Neural progenitor cell (in vitro differentiated cells): ENCODE results near the gene KRT1. TPM values are rescaled to one million over a fixed set of nuclear protein-coding genes. Genes with fewer than 3 reads are reported as not detected.

Experiments
- DNase-seq: peaks from one replicate; pipeline ENCODE4 v3.0.0-alpha.2; 2016; ENCODE audit warnings: low spot score
- H2AFZ ChIP-seq: fragments of 200-600 bp; sonication (generic); replicated peaks from 2 replicates; pipeline ENCODE4 v1.6.1; 2016; ENCODE audit warnings: antibody characterized with exemption
- H3F3A ChIP-seq: fragments of 200-600 bp; sonication (generic); 2 replicates; pipeline ENCODE4 v1.6.1; 2016; ENCODE audit warnings: antibody characterized with exemption, low read depth
- H3K27ac ChIP-seq: fragments of 200-600 bp; sonication (generic); 2 replicates; pipeline ENCODE4 v1.5.1; 2016; ENCODE audit warnings: mild to moderate bottlenecking
- H3K27me3 ChIP-seq: fragments of 200-600 bp; sonication (generic); 2 replicates; pipeline ENCODE4 v1.6.1; 2016; ENCODE audit warnings: mild to moderate bottlenecking, moderate library complexity
- H3K36me3 ChIP-seq: fragments of 200-600 bp; sonication (generic); 2 replicates; pipeline ENCODE4 v1.5.1; 2016
- H3K4me1 ChIP-seq: fragments of 200-600 bp; sonication (generic); 2 replicates; pipeline ENCODE4 v1.6.1; 2016; ENCODE audit warnings: mixed run types
- H3K4me2 ChIP-seq: fragments of 200-600 bp; sonication (generic); 2 replicates; pipeline ENCODE4 v1.6.1; 2016
- H3K4me3 ChIP-seq: fragments of 200-600 bp; sonication (generic); 2 replicates; pipeline ENCODE4 v1.5.1; 2016
- H3K79me2 ChIP-seq: fragments of 200-600 bp; sonication (generic); 2 replicates; pipeline ENCODE4 v1.6.1; 2016; ENCODE audit warnings: low read depth
- H3K9ac ChIP-seq: fragments of 200-600 bp; sonication (generic); 2 replicates; pipeline ENCODE4 v1.6.1; 2016
- H3K9me3 ChIP-seq: fragments of 200-600 bp; sonication (generic); 2 replicates; pipeline ENCODE4 v1.5.1; 2016; ENCODE audit warnings: low read depth
- H4K20me1 ChIP-seq: fragments of 200-600 bp; sonication (generic); 2 replicates; pipeline ENCODE4 v1.6.1; 2016; ENCODE audit warnings: low read depth
- H3K27ac Mint-ChIP-seq: 3 replicates; pipeline ENCODE4 v1.8.0; 2021; ENCODE audit warnings: mixed read lengths
- H3K27me3 Mint-ChIP-seq: 2 replicates; pipeline ENCODE4 v1.8.0; 2022; ENCODE audit warnings: low read depth, mild to moderate bottlenecking, inconsistent platforms, moderate library complexity, mixed read lengths; ENCODE audit not compliant: insufficient read depth
- H3K36me3 Mint-ChIP-seq: 3 replicates; pipeline ENCODE4 v1.8.0; 2021; ENCODE audit warnings: mixed read lengths
- H3K4me1 Mint-ChIP-seq: 3 replicates; pipeline ENCODE4 v1.8.0; 2021; ENCODE audit warnings: mixed read lengths
- H3K4me3 Mint-ChIP-seq: 3 replicates; pipeline ENCODE4 v1.8.0; 2021; ENCODE audit warnings: mild to moderate bottlenecking, moderate library complexity, mixed read lengths
- H3K9me3 Mint-ChIP-seq: 3 replicates; pipeline ENCODE4 v1.8.0; 2020; ENCODE audit warnings: mixed read lengths
- CTCF ChIP-seq: fragments of 200-600 bp; sonication (generic); IDR thresholded peaks from 2 replicates; pipeline ENCODE4 v1.5.1; 2017; ENCODE audit warnings: antibody characterized with exemption, mild to moderate bottlenecking
- EZH2 ChIP-seq: fragments of 200-600 bp; sonication (generic); IDR thresholded peaks from 2 replicates; pipeline ENCODE4 v1.6.1; 2017; ENCODE audit warnings: antibody characterized with exemption, mild to moderate bottlenecking, moderate library complexity
- EZH2phosphoT487 ChIP-seq: fragments of 200-600 bp; sonication (generic); IDR thresholded peaks from 2 replicates; pipeline ENCODE4 v1.6.1; 2017; ENCODE audit warnings: antibody characterized with exemption
- total RNA-seq: library from RNA; depleted of rRNA; stranded (reverse); fragments of >200 nt; gene quantifications from 2 replicates; pipeline ENCODE4 v1.2.3, GENCODE V29; 2015; ENCODE audit warnings: low replicate concordance

The KRT1 gene
- total RNA-seq, 1 donor from 2014 or later: not detected

GRCh38 chr12:52673713-52674432 lies 6.3 kb downstream of the KRT1 start:
- Histone ChIP-seq H3K4me2 (no peak overlapping the region), H3K36me3 (no peaks in the 10 kb centered on the region), H3F3A (no peaks in the 10 kb centered on the region), H2AFZ (no peak overlapping the region), H4K20me1 (no peaks in the 10 kb centered on the region), H3K27ac (no peak overlapping the region), H3K27me3 (peaks cover 19% of the 10 kb centered on the region), H3K4me1 (no peaks in the 10 kb centered on the region), H3K9me3 (no peaks in the 10 kb centered on the region), H3K4me3 (no peak overlapping the region), H3K79me2 (no peaks in the 10 kb centered on the region), H3K9ac (no peak overlapping the region)
- Mint-ChIP-seq H3K27me3 (peaks cover 4% of the 10 kb centered on the region), H3K27ac (no peak overlapping the region), H3K4me1 (no peaks in the 10 kb centered on the region), H3K36me3 (no peaks in the 10 kb centered on the region), H3K9me3 (no peaks in the 10 kb centered on the region), H3K4me3 (no peak overlapping the region)
- DNase-seq: no peak
- TF ChIP-seq EZH2: no peak
- TF ChIP-seq EZH2phosphoT487: no peak
- TF ChIP-seq CTCF: no peak

- Histone ChIP-seq H3K4me1 (no peaks in the 10 kb centered on the region), H3F3A (no peaks in the 10 kb centered on the region), H3K79me2 (no peaks in the 10 kb centered on the region), H3K9me3 (no peaks in the 10 kb centered on the region), H3K36me3 (no peaks in the 10 kb centered on the region), H4K20me1 (no peaks in the 10 kb centered on the region), H2AFZ (no peak overlapping the region), H3K9ac (no peak overlapping the region), H3K4me3 (no peak overlapping the region), H3K4me2 (no peak overlapping the region), H3K27me3 (peaks cover 13% of the 10 kb centered on the region), H3K27ac (no peak overlapping the region)
- Mint-ChIP-seq H3K4me3 (no peak overlapping the region), H3K27me3 (peaks cover 4% of the 10 kb centered on the region), H3K4me1 (no peaks in the 10 kb centered on the region), H3K9me3 (no peaks in the 10 kb centered on the region), H3K27ac (no peak overlapping the region), H3K36me3 (no peaks in the 10 kb centered on the region)
- no peak for TF ChIP-seq CTCF
- no peak for TF ChIP-seq EZH2phosphoT487
- TF ChIP-seq EZH2: no peak
- DNase-seq: no peak
Measured at GRCh38 chr12:52673217-52673616, 7.0 kb downstream of the KRT1 start.

- Histone ChIP-seq H3K9me3 (no peaks in the 10 kb centered on the region), H3K9ac (no peak overlapping the region), H3K4me3 (no peak overlapping the region), H3K79me2 (no peaks in the 10 kb centered on the region), H2AFZ (no peak overlapping the region), H3K27ac (no peak overlapping the region), H3K27me3 (peaks cover 5% of the 10 kb centered on the region), H3F3A (no peaks in the 10 kb centered on the region), H4K20me1 (no peaks in the 10 kb centered on the region), H3K4me1 (no peaks in the 10 kb centered on the region), H3K36me3 (no peaks in the 10 kb centered on the region), H3K4me2 (no peak overlapping the region)
- no peak for TF ChIP-seq EZH2
- TF ChIP-seq EZH2phosphoT487: no peak
- TF ChIP-seq CTCF: no peak
- Mint-ChIP-seq H3K4me1 (no peaks in the 10 kb centered on the region), H3K9me3 (no peaks in the 10 kb centered on the region), H3K27me3 (peaks cover 4% of the 10 kb centered on the region), H3K4me3 (no peak overlapping the region), H3K27ac (no peak overlapping the region), H3K36me3 (no peaks in the 10 kb centered on the region)
- DNase-seq: no peak
Measured at GRCh38 chr12:52672321-52672933, 7.8 kb downstream of the KRT1 start.
